GM12891 (cell line): ENCODE data around the gene TNRC6C.

Experiments
- POLR2A ChIP-seq: IDR thresholded peaks from 2 replicates; pipeline ENCODE4 v1.6.1; 2011; ENCODE audit warnings: low read depth, low read length, control low read depth
- POLR2AphosphoS5 ChIP-seq: IDR thresholded peaks from 2 replicates; pipeline ENCODE4 v1.6.1; 2011; ENCODE audit warnings: low read depth, low read length, control low read depth
- POU2F2 ChIP-seq: IDR thresholded peaks from 2 replicates; pipeline ENCODE4 v1.6.1; 2011; ENCODE audit warnings: low read depth, mild to moderate bottlenecking, control low read depth, low read length, moderate library complexity
- TAF1 ChIP-seq: IDR thresholded peaks from 2 replicates; pipeline ENCODE4 v1.6.1; 2011; ENCODE audit warnings: low read depth, low read length, control low read depth

GRCh38 chr17:78041386-78042179, 83.1 kb downstream of the TNRC6C start:
- no peak for TF ChIP-seq POU2F2
- no peak for TF ChIP-seq POLR2A
- no peak for TF ChIP-seq TAF1
- TF ChIP-seq POLR2AphosphoS5: no peak
